Calu3 (cell line): ENCODE data around the gene NEDD4L. TPM values are rescaled to one million over a fixed set of nuclear protein-coding genes. Genes with fewer than 3 reads are reported as not detected.
"Not testable (repeated sequence)": the region's sequence is repeated elsewhere in the genome, so short reads cannot be mapped to it uniquely, and the experiment has no call there.

Experiments
- BruUV-seq: library from RNA; stranded (reverse); fragments of 400-500 nt; replicated peaks from 2 replicates; lab custom pipeline; 2021; lab: Mats Ljungman, UMichigan
- CTCF ChIA-PET: fragments of 300-600 bp; sonication (Branson Sonifier 250); formaldehyde crosslinking; loops from one replicate; lab custom pipeline; 2022; ENCODE audit warnings: antibody characterized with exemption; lab: Charles Lee
- DNase-seq: peaks from one replicate; pipeline ENCODE4 v3.0.0; 2022
- H3K27ac Mint-ChIP-seq: one replicate; pipeline ENCODE4 v1.8.0; 2022; ENCODE audit warnings: mixed read lengths; ENCODE audit not compliant: unreplicated experiment
- H3K27me3 Mint-ChIP-seq: one replicate; pipeline ENCODE4 v1.8.0; 2022; ENCODE audit warnings: mixed read lengths; ENCODE audit not compliant: unreplicated experiment
- H3K36me3 Mint-ChIP-seq: one replicate; pipeline ENCODE4 v1.8.0; 2022; ENCODE audit warnings: mild to moderate bottlenecking, moderate library complexity, mixed read lengths; ENCODE audit not compliant: insufficient read depth, unreplicated experiment
- H3K4me1 Mint-ChIP-seq: one replicate; pipeline ENCODE4 v1.8.0; 2022; ENCODE audit warnings: mild to moderate bottlenecking, low read depth, mixed read lengths; ENCODE audit not compliant: unreplicated experiment
- H3K4me3 Mint-ChIP-seq: one replicate; pipeline ENCODE4 v1.8.0; 2022; ENCODE audit warnings: mild to moderate bottlenecking, low read depth, moderate library complexity, mixed read lengths; ENCODE audit not compliant: unreplicated experiment
- H3K9me3 Mint-ChIP-seq: one replicate; pipeline ENCODE4 v1.8.0; 2022; ENCODE audit warnings: low read depth, mixed read lengths; ENCODE audit not compliant: unreplicated experiment
- intact Hi-C: fragments of 100-400 bp; cut with micrococcal nuclease; formaldehyde crosslinking; loops from one replicate; pipeline ENCODE4 v1.10.0; 2022; ENCODE audit not compliant: unreplicated experiment
- total RNA-seq: library from RNA; stranded (reverse); gene quantifications from 2 replicates; pipeline ENCODE4 v1.2.3, GENCODE V29; 2022
- TF ChIP-seq, protein P1 (sequence below): fragments of 200-600 bp; IDR thresholded peaks from one replicate; pipeline ENCODE4 v1.8.0; 2022; ENCODE audit warnings: antibody characterized with exemption; ENCODE audit not compliant: unreplicated experiment

The NEDD4L gene
- total RNA-seq, 1 experiment from 2014 or later = 213 TPM

DNA sequence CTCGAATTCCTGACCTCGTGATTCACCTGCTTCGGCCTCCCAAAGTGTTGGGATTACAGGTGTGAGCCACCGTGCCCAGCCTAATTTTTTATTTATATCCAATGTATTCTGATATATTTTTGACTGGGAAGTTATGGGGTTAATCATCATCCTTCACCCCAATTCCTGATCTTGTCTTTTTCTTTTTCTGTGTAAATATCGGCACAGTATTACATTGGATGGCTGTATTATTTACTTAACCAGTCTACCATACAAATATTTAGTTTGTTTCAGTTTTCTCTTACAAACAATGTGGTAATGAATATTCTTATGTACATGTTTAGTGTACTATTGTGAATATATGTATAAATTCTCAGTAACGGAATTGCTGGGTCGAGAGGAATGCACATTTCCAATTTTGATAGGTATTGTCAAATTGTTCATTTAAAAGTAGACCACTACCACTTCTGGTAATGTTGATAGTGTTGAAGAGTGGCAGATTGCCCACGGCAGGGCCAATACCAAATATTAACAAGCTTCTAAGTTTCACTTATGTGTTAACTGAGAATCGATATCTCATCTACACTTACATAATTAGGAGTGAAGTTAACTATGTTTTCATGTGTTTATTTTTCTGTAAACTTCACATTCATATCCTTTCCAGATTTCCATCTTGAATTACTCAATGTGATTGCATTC is 388.2 kb downstream of the NEDD4L start:
- intact Hi-C loops = no loop called here
- Mint-ChIP-seq H3K4me3 (no peak overlapping the region), H3K4me1 (peaks cover 10% of the 10 kb centered on the region), H3K9me3 (no peaks in the 10 kb centered on the region), H3K27me3 (no peaks in the 10 kb centered on the region), H3K36me3 (no peaks in the 10 kb centered on the region), H3K27ac (no peak overlapping the region)
- BruUV-seq = no TSS peak
- CTCF ChIA-PET = no interaction called here
- TF ChIP-seq, protein P1, sequence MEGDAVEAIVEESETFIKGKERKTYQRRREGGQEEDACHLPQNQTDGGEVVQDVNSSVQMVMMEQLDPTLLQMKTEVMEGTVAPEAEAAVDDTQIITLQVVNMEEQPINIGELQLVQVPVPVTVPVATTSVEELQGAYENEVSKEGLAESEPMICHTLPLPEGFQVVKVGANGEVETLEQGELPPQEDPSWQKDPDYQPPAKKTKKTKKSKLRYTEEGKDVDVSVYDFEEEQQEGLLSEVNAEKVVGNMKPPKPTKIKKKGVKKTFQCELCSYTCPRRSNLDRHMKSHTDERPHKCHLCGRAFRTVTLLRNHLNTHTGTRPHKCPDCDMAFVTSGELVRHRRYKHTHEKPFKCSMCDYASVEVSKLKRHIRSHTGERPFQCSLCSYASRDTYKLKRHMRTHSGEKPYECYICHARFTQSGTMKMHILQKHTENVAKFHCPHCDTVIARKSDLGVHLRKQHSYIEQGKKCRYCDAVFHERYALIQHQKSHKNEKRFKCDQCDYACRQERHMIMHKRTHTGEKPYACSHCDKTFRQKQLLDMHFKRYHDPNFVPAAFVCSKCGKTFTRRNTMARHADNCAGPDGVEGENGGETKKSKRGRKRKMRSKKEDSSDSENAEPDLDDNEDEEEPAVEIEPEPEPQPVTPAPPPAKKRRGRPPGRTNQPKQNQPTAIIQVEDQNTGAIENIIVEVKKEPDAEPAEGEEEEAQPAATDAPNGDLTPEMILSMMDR = no peak
- no peak for DNase-seq

GRCh38 chr18:58435221-58436005 is 391.4 kb downstream of the NEDD4L start:
- H3K4me1 Mint-ChIP-seq = peaks cover 17% of the 10 kb centered on the region
- H3K27ac Mint-ChIP-seq, H3K9me3 Mint-ChIP-seq, intact Hi-C loops, BruUV-seq, H3K4me3 Mint-ChIP-seq, H3K36me3 Mint-ChIP-seq, DNase-seq, CTCF ChIA-PET, H3K27me3 Mint-ChIP-seq: not testable (repeated sequence)

- Mint-ChIP-seq H3K4me1 (peaks cover 17% of the 10 kb centered on the region), H3K27ac (no peak overlapping the region), H3K27me3 (no peaks in the 10 kb centered on the region), H3K9me3 (no peaks in the 10 kb centered on the region), H3K4me3 (peak overlapping the region; percentile 27), H3K36me3 (no peaks in the 10 kb centered on the region)
- no peak for DNase-seq
- TF ChIP-seq, protein P1 = no peak
- CTCF ChIA-PET = no interaction called here
- intact Hi-C loops = no loop called here
- BruUV-seq = no TSS peak
Measured at GRCh38 chr18:58438161-58438957, 394.3 kb downstream of the NEDD4L start.

DNA sequence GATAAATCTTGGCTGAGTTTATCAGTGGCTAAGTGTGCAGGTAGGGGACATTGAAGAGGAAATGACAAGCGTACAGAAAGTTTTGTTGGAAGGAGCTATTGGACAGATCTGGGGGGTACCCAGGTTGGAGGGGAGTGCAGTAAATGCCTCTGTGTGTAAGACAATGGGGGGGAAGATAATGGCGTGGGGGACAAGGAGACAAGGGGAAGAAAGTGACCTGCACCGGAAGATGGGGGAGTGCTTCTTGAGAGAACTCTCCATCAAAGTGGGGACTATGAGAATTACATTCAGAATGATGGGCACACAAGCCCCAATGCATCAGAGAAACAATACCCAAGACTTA is 394.9 kb downstream of the NEDD4L start:
- H3K36me3 Mint-ChIP-seq = no peaks in the 10 kb centered on the region

More for the DNA sequence above, 394.9 kb downstream of the NEDD4L start:
- Mint-ChIP-seq H3K4me1 (peaks cover 17% of the 10 kb centered on the region), H3K9me3 (no peaks in the 10 kb centered on the region), H3K4me3 (peak overlapping the region; percentile 27), H3K27ac (no peak overlapping the region), H3K27me3 (no peaks in the 10 kb centered on the region)
- no peak for DNase-seq
- intact Hi-C loops = no loop called here
- CTCF ChIA-PET = no interaction called here
- no TSS peak for BruUV-seq
- TF ChIP-seq, protein P1 = no peak
